ENCODE results near the gene TM4SF20.

TM4SF20 gene

DNA sequence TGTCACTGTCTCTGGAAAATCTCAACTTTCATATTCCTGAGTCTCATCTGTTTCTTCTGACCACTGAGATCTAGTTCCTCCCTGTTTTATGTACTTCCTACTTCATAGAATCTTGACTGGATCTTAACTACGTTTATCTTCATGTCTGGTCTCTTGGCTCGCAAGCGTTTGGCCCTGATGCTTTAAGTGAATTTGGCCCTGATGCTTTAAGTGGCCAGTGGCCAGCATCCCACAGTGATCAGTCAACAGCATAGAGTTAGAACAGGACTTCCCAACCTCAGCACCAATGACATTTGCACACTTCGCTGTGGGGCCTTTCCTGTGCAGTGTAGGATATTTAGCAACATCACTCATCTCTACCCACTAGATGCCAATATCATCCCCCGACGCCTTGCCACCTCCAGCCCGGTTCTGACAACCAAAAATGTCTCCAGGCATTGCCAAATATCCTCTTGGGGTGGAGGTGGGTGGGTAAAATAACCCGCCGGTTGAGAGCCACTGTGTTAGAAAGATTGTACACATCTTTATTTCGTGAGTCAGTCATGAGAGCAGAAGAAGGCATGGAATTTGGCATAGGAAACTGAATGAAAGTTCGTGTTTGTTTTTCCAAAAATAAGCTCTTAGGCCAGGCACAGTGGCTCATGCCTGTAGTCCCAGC is 12.2 kb downstream of the TM4SF20 start:
- no peak for DNase-seq

GRCh38 chr2:227365833-227366232 is 13.3 kb downstream of the TM4SF20 start:
- no peak for DNase-seq

GRCh38 chr2:227364585-227365263 is 14.4 kb downstream of the TM4SF20 start:
- peak in 1 of 2 donors; percentile 18 for DNase-seq

DNA sequence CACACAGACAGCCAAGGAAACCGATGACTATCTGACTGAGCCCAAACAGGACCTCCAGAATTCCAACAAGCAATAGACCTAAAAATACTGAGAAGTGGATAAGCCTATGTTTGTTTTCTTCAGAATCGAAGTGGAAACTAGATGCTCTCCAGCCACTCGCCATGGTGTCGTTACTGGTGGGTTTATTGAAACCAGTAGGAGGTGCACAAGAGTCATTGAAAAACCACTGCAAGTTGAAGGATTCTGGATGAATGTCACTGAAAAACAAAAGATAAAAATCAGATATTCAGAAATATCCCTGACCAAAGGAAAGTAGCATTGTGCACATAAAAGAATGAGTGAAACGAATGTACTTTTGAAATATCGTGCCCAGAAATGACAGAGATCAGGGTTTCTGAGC is 15.3 kb downstream of the TM4SF20 start:
- no peak for DNase-seq

DNA sequence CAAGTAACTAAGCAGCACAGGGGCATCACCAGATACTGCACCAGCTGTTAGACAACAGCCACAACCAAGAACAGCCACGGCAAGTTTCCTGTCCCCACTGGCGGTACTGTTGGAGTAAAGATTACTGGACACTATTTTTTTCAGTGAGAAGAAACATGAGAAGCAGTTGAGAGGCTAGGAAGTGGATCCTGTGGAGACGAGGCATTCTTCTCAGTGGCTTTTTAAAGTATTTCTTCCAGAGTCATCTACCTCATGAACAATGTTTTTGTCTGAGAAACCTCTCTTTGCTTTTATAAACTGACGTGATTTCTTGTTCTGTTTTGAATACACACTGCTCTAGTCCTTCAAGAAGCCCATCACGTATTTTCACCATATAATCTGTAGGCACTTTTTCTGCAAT is 18.8 kb downstream of the TM4SF20 start:
- no peak for DNase-seq

- DNase-seq = no peak
Measured at GRCh38 chr2:227351639-227352038, 27.5 kb downstream of the TM4SF20 start.

DNA sequence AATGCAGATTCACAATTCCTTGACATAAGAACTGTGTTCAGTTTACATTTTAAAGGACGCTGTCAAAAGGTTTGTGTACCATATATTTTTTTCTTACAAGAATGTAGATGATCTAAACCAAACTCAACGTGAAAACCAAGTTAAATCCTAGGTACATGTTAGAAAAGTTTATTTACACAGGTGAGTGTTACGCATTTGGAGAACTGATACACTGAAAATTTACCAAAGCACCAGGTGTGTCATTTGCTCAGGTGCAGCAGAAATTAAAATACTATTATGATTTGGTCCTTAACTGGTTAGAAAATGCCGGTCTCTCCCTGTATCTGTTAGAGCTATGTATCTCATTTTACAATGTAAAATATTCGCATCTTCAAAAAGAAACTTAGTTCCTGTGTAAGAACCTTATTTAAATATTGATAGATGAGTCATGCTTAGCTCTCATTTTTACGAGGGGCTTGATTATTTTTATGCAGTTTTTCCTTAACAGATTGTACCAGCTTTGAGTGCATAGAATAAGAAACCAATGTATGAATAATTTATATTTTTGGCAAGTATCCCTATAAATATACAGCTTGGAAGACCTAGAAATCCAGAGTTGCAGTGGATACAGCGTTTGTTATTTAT is 29.0 kb downstream of the TM4SF20 start:
- DNase-seq = no peak

DNA sequence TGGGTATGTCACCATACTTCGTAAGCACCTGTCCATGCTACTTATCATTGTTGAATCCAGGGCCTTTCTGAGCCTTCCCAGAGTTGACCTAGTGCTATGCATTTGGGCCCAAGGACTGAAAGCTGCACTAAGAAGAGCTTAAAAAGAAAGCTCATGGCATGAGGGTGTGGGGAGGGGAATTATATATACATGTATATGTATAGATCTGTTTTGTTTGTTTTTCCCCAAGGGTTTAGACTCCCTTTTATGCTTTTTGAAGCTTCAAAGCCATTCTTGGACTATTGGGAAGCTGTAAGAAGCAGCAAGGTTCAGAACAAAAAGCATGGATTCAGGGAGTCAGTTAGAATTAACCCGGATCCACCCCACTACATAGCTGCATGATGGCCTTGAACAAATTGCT is 30.8 kb downstream of the TM4SF20 start:
- no peak for DNase-seq

GRCh38 chr2:227347117-227347516 is 32.0 kb downstream of the TM4SF20 start:
- no peak for DNase-seq

DNA sequence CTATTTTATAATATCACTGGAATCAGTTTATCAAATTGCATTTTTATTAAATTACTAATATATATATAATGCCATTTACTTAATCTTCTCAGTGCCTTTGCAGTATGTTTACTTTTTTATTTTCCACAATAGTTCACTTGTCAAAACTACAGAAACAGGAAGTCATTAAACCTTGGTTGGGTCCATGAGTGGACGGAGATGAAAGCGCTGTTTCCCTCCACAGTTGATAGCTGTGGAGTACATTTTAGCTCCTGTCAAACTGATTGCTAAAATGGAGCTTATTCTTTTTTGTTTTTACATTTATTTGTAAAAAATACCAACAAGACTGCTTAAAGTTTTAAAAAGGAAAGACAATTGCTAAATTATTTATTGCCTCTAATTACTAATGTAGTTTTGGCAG is 34.9 kb downstream of the TM4SF20 start:
- no peak for DNase-seq

DNA sequence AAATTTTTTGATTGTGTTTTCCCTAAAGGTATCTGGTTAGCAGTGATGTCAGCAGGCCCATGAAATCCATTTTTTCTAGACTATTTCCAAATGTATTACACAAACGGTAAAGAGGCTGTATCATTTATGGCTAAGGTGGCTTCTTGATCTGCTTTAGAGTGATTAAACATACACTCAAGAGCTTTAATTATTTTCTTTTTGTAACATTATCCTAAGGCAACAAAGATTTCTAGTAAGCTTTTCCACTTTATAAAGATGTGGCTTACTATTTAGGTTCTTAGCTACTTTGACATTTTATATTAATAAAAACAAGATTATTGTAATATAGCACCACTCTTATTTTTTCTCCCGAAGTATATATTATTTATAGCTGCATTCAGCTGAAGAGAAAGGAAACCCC is 37.6 kb downstream of the TM4SF20 start:
- DNase-seq = no peak

DNA sequence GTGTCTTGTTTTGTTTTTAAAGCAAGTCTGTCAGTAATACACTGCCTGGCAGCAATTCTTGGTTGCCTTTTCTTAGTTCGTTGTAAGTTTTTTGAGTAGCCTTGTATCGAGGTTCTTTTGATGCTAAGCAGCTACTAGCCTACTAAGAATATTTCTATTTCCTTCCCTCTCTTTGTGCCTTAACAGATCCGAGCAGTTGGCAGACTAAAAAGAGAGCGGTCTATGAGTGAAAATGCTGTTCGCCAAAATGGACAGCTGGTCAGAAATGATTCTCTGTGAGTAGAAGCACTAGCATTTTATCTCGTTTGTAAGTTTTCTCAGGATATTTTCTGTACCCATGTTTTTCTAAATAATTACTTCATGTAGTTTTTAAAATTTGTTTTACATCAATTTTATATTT is 39.0 kb downstream of the TM4SF20 start:
- DNase-seq = peak in 1 of 2 donors; percentile 70

GRCh38 chr2:227339098-227339599 is 40.0 kb downstream of the TM4SF20 start:
- no peak for DNase-seq

- DNase-seq = no peak
Measured at GRCh38 chr2:227337442-227337841, 41.7 kb downstream of the TM4SF20 start.

GRCh38 chr2:227335713-227336112 is 43.4 kb downstream of the TM4SF20 start:
- peak in 1 of 2 donors; percentile 56 for DNase-seq

DNA sequence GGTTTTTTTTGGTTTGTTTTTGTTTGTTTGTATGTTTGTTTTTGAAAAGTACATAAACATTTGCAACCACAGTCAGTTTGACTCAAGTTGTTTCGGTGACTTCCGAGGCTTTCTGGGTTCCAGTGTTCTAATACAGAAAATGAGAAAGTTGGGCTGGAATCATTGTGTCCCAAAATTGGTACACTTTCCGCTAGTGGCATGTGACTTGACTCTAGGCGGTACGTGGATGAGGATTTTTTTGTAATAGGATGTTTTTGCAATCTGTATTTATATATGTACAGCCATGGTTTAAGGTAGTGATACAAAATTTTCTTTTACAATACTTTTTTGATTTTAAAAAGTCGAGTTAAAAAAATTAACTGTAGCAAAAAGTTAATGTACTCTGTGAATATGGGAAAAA is 52.3 kb downstream of the TM4SF20 start:
- no peak for DNase-seq

- DNase-seq = peak in 1 of 2 donors; percentile 19
Measured at GRCh38 chr2:227325839-227326195, 53.3 kb downstream of the TM4SF20 start.

DNA sequence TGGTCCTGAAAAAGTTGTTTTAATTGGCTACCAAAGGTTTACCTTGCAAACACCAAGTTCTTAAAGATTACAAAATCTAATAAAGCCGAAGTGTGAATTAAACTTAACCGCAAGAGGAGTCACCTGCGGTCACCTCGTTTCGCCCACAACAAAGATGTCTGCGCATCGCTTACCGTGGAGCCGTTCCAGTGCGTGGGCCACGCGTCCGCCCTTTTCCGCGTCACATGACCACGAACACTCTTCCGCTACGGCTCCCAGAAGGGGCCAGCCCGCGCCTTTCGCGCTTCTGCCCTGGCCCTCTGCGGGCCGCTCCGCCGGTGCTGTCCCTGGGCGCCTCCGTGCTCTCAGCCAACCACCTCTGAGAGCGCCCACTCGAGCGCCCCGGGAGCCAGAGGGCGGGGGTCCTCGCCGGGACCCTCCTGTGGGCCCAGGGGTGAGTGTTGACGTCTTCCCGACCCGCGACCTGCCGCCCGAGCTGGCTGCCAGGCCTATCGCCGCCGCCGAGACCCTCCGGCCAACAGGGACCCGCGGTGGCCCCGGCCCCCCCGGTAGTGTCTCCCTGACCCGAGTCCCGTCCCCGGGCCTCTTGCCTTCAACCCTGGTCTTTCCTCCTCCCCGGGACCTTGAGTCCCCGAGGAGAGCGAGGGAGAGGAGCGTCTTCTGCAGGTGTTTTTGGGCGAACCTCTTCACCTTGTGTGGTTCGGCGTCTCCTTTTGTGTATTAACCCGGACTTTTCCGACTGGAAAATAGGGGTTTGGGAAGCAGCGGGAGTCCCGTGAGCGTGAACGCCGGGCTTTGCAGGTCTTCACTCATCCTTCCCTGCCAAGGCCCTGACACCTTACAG is 53.9 kb downstream of the TM4SF20 start, which contains the start of gene MFF:
MFF (plus strand) TSS at position 257 of the 844 bp plus-strand sequence. CDS start 5,415 bp downstream, outside the sequence.
- peak; percentile 88 to 91 for DNase-seq

DNA sequence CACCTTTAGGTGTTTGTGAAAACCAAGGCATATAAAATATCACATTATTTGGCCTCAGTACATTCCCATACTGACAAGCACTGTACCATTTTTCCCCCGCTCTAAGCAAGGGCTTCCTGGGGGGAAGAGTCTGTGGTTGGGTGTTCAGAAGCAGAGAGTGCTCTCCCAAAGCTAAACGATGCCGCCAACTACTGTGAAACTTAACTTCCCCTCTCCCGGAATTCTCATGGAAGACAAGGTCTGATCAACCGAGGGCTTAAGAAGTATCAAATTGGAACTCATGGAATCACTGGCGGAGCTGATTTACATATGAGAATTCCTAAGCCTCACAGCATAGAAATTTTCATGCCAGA is 54.5 kb downstream of the TM4SF20 start:
- no peak for DNase-seq

DNA sequence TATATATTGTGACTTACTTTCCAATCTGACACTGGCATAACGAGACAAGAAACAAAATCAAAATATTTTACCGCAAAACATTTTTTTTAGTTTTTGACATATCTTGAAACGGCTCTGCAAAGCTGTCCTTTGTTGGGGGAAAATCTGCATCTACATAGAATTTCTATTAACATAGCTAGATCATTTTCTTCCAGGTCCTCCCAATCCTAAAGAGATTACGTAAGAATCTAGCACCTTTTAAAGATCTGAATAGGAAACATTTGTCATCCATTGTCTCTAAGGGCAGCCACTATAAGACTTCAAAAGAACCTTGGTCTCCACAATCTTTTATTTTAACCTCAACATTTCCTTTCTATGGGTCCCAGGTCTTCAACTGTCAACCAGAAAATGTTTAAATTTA is 55.3 kb downstream of the TM4SF20 start:
- DNase-seq = no peak

DNA sequence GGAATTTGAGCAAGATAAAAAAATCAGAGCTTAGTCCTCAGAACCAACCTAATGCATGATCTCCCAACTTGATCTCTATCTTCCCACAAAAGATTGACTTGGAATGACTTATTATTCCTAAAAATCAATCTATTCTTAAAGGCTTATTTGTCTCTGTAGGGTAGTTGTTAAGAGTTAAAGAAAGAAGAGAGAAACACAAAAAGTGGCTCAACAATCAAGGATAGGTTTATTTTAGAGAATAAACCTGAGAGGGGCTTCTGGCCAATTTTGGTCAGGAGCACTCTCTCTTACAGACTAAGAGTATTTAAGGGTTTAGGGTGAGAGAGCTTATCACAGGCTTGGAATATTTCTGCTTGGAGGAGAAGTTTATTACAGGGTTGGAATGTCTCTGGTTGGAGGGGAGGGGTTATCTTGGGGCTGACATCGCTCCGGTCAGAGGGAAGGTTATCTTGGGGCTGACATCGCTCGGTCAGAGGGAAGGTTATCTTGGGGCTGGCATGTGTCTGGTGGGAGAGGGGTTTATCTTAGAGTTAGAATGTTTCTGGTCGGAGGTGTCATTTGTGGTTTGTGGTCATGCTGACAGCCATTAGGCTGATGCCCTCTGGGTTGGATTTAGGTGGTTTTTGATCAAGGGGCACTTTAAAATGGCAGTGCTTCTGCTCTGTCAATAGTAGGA is 56.4 kb downstream of the TM4SF20 start:
- no peak for DNase-seq

DNA sequence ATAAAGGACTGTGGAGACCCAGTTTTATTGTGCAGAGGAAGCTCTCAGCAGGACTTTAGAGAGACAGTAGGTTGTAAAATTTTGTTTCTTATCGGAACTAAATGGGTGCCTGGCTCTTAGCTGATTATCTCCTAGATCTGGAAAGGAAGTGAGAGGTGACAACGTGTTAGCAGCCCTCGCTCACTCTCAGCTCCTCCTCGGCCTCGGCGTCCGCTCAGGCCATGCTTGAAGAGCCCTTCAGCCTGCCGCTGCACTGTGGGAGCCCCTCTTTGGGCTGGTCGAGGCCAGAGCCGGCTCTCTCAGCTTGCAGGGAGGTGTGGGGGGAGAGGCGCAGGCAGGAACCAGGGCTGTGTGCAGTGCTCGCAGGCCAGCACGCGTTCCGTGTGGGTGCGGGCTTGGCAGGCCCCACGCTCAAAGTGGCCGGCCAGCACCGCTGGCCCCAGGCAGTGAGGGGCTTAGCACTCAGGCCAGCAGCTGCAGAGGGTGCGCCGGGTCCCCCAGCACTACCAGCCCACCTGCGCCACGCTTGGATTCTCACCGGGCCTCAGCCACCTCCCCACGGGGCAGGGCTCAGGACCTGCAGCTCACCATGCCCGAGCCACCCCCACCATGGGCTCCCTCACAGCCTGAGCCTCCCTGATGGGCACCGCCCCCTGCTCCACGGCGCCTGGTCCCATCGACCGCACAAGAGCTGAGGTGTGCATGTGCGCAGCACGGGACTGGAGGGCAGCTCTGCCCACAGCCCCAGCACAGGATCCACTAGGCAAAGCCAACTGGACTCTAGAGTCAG is 58.6 kb downstream of the TM4SF20 start:
- DNase-seq = no peak
